Measurements from ENCODE around the gene UAP1L1.

UAP1L1 gene

GRCh38 chr9:137070201-137070905 lies 7.0 kb upstream of the UAP1L1 start, which contains the start of gene SAPCD2 (continued):
- TF ChIP-seq ZBTB1 (tag by site-specific recombination; IDR thresholded peaks at IDR 0.05): no peak
- TF ChIP-seq ZNF768 (tag by site-specific recombination; IDR thresholded peaks at IDR 0.05): no peak
- TF ChIP-seq, protein P1, sequence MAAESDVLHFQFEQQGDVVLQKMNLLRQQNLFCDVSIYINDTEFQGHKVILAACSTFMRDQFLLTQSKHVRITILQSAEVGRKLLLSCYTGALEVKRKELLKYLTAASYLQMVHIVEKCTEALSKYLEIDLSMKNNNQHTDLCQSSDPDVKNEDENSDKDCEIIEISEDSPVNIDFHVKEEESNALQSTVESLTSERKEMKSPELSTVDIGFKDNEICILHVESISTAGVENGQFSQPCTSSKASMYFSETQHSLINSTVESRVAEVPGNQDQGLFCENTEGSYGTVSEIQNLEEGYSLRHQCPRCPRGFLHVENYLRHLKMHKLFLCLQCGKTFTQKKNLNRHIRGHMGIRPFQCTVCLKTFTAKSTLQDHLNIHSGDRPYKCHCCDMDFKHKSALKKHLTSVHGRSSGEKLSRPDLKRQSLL (tag by site-specific recombination; IDR thresholded peaks at IDR 0.05): 0 out of 2 replicates have a peak, but pooled peaks have one; percentile 3
- no peak for TF ChIP-seq ZNF791 (tag by site-specific recombination; IDR thresholded peaks at IDR 0.05)
- TF ChIP-seq TSHZ1 (tag by site-specific recombination; IDR thresholded peaks at IDR 0.05; ENCODE audit: borderline replicate concordance): no peak
- peak; percentile 90 for TF ChIP-seq ZBTB8A (tag by site-specific recombination; IDR thresholded peaks at IDR 0.05)
- TF ChIP-seq ZNF610 (tag by site-specific recombination; IDR thresholded peaks at IDR 0.05; ENCODE audit: borderline replicate concordance): no peak
- TF ChIP-seq GFI1B (tag by site-specific recombination; IDR thresholded peaks at IDR 0.05): no peak
- TF ChIP-seq PRDM2 (tag by site-specific recombination; IDR thresholded peaks at IDR 0.05; ENCODE audit: borderline replicate concordance): no peak
- no peak for TF ChIP-seq ZFP37 (tag by site-specific recombination; IDR thresholded peaks at IDR 0.05)
- no peak for TF ChIP-seq FEZF1 (tag by site-specific recombination; IDR thresholded peaks at IDR 0.05)
- no peak for TF ChIP-seq BCL6B (tag by site-specific recombination; IDR thresholded peaks at IDR 0.05)
- peak; percentile 34; the same call in 1 of the 2 replicates for TF ChIP-seq ZNF692 (tag by site-specific recombination; IDR thresholded peaks at IDR 0.05)
- no peak for TF ChIP-seq MEIS1 (CRISPR knock-in tag; IDR thresholded peaks at IDR 0.05; ENCODE audit: borderline replicate concordance)
- no peak for TF ChIP-seq OVOL3 (tag by site-specific recombination; IDR thresholded peaks at IDR 0.05)
- TF ChIP-seq ZSCAN16 (tag by site-specific recombination; IDR thresholded peaks at IDR 0.05): no peak
- TF ChIP-seq ZNF548 (tag by site-specific recombination; IDR thresholded peaks at IDR 0.05): no peak
- no peak; the same call in 1 of the 2 replicates for TF ChIP-seq ZSCAN30 (tag by site-specific recombination; IDR thresholded peaks at IDR 0.05)
- TF ChIP-seq GLIS1 (tag by site-specific recombination; IDR thresholded peaks at IDR 0.05): peak; percentile 93
- TF ChIP-seq ZNF518A (tag by site-specific recombination; conservative IDR thresholded peaks at IDR 0.05; ENCODE audit: low read depth): 0 out of 2 replicates have a peak, but pooled peaks have one; percentile 16
